Endothelial cell of umbilical vein (primary cell): ENCODE measurements around the gene TRAF3IP1. TPM values are rescaled to one million over a fixed set of nuclear protein-coding genes. Genes with fewer than 3 reads are reported as not detected.

ENCODE experiments used
- BruUV-seq: library from RNA; stranded (reverse); fragments of 400-500 nt; replicated peaks from 2 replicates; lab custom pipeline; 2021; lab: Mats Ljungman, UMichigan
- CTCF ChIA-PET: fragments of 300-600, 350-600 bp; sonication (Branson Sonifier 250); formaldehyde crosslinking; loops from one replicate; lab custom pipeline; 2021; ENCODE audit warnings: antibody characterized with exemption, inconsistent platforms; lab: Charles Lee
- POLR2A ChIA-PET: fragments of 300-600, 350-600 bp; sonication (Branson Sonifier 250); formaldehyde crosslinking; loops from one replicate; lab custom pipeline; 2021; ENCODE audit warnings: antibody characterized with exemption, inconsistent platforms; lab: Charles Lee
- DNase-seq: peaks from one replicate; pipeline ENCODE4 v3.0.0-alpha.2; 2011; ENCODE audit warnings: low read depth, low spot score
- FAIRE-seq: peaks from 2 replicates; lab custom pipeline; 2011; peaks lifted over from hg19 to GRCh38; lab: Jason Lieb, UNC
- H2AFZ ChIP-seq: 2 replicates; pipeline ENCODE4 v1.6.0; 2012; ENCODE audit warnings: low read depth, low read length, control low read depth, inconsistent platforms
- H3K27ac ChIP-seq: 2 replicates; pipeline ENCODE4 v1.5.1; 2011; ENCODE audit warnings: low read depth, mild to moderate bottlenecking, control low read depth, low read length, moderate library complexity; ENCODE audit not compliant: insufficient read depth
- H3K27me3 ChIP-seq, 2 experiments: 2 replicates each; pipeline versions ENCODE4 v1.6.0 to v1.6.1; 2011; ENCODE audit warnings: low read length in 2 of 2, mixed read lengths in 1 of 2; ENCODE audit not compliant: control insufficient read depth in 2 of 2, insufficient read depth in 2 of 2
- H3K36me3 ChIP-seq, 2 experiments: 2 replicates in 1 of 2; 3 replicates in 1 of 2; pipeline ENCODE4 v1.5.1; 2011; ENCODE audit warnings: low read length in 2 of 2, mild to moderate bottlenecking in 1 of 2, moderate library complexity in 1 of 2; ENCODE audit not compliant: control insufficient read depth in 2 of 2, insufficient read depth in 2 of 2; ENCODE audit errors: extremely low read depth in 1 of 2
- H3K4me1 ChIP-seq: 3 replicates; pipeline ENCODE4 v1.5.1; 2011; ENCODE audit warnings: mild to moderate bottlenecking, low read length; ENCODE audit not compliant: control insufficient read depth, insufficient read depth; ENCODE audit errors: extremely low read depth
- H3K4me2 ChIP-seq: 2 replicates; pipeline ENCODE4 v1.6.1; 2011; ENCODE audit warnings: low read length, control low read depth, mixed read lengths; ENCODE audit not compliant: insufficient read depth
- H3K4me3 ChIP-seq, 3 experiments: fragments of 200-600 bp in 1 of 3; sonication (generic), shearing (Covaris generic) in 1 of 3; replicated peaks in 1 of 3; 2 replicates each; pipeline ENCODE4 v1.5.1; 2011 to 2016; ENCODE audit warnings: control low read depth in 3 of 3, low read length in 3 of 3, mild to moderate bottlenecking in 2 of 3, inconsistent platforms in 1 of 3, low read depth in 1 of 3, moderate library complexity in 1 of 3; ENCODE audit not compliant: insufficient read depth in 1 of 3
- H3K79me2 ChIP-seq: 2 replicates; pipeline ENCODE4 v1.6.0; 2012; ENCODE audit warnings: low read length, inconsistent platforms; ENCODE audit not compliant: control insufficient read depth, insufficient read depth
- H3K9ac ChIP-seq: replicated peaks from 2 replicates; pipeline ENCODE3; 2011; ENCODE audit warnings: low read length, control low read depth; ENCODE audit not compliant: insufficient read depth; ENCODE audit errors: extremely low read depth
- H3K9me1 ChIP-seq: replicated peaks from 3 replicates; pipeline ENCODE4 v1.6.0; 2011; ENCODE audit warnings: mild to moderate bottlenecking, low read length; ENCODE audit not compliant: control insufficient read depth, insufficient read depth; ENCODE audit errors: extremely low read depth
- H3K9me3 ChIP-seq: replicated peaks from 2 replicates; pipeline ENCODE4 v1.5.1; 2012; ENCODE audit warnings: low read length, inconsistent platforms; ENCODE audit not compliant: control insufficient read depth, insufficient read depth
- H4K20me1 ChIP-seq: replicated peaks from 2 replicates; pipeline ENCODE3; 2011; ENCODE audit warnings: mild to moderate bottlenecking, low read length; ENCODE audit not compliant: control insufficient read depth, insufficient read depth; ENCODE audit errors: extremely low read depth
- EZH2 ChIP-seq: IDR thresholded peaks from 2 replicates; pipeline ENCODE4 v1.6.1; 2012; ENCODE audit warnings: borderline replicate concordance, low read depth, mild to moderate bottlenecking, moderate library complexity, low read length, inconsistent platforms; ENCODE audit not compliant: severe bottlenecking
- FOS ChIP-seq: IDR thresholded peaks from 2 replicates; pipeline ENCODE4 v1.6.1; 2011; ENCODE audit warnings: mild to moderate bottlenecking, low read length, moderate library complexity, borderline replicate concordance; ENCODE audit not compliant: insufficient read depth
- GATA2 ChIP-seq: IDR thresholded peaks from 2 replicates; pipeline ENCODE4 v1.7.0; 2011; ENCODE audit warnings: low read depth, mild to moderate bottlenecking, moderate library complexity, mixed read lengths, low read length; ENCODE audit not compliant: insufficient read length, insufficient read depth
- JUN ChIP-seq: IDR thresholded peaks from 2 replicates; pipeline ENCODE4 v1.6.1; 2011; ENCODE audit warnings: borderline replicate concordance, low read depth; ENCODE audit not compliant: insufficient read length, insufficient read depth
- MYC ChIP-seq: IDR thresholded peaks from one replicate; pipeline ENCODE4 v1.6.1; 2011; ENCODE audit warnings: mild to moderate bottlenecking, low read depth, low read length
- POLR2A ChIP-seq: IDR thresholded peaks from 2 replicates; pipeline ENCODE4 v1.6.1; 2012; ENCODE audit warnings: low read depth, mild to moderate bottlenecking, control low read depth, low read length
- POLR2AphosphoS5 ChIP-seq: IDR thresholded peaks from 2 replicates; pipeline ENCODE4 v1.6.1; 2012; ENCODE audit warnings: low read depth, mild to moderate bottlenecking, control low read depth, low read length, moderate library complexity; ENCODE audit not compliant: insufficient read depth
- dilution Hi-C: fragments of 300-500 bp; cut with MboI; formaldehyde crosslinking; loops from one replicate; pipeline ENCODE4 v1.15.0; 2019; ENCODE audit warnings: low sequenced_read_pairs; ENCODE audit not compliant: extremely low pct_ligation_motif_present
- intact Hi-C: fragments of 100-400 bp; cut with micrococcal nuclease; formaldehyde crosslinking; loops from one replicate; pipeline ENCODE4 v1.10.0; 2022
- polyA plus RNA-seq, 4 experiments: library from polyadenylated mRNA; depleted of rRNA in 3 of 4; stranded (reverse) in 3 of 4; unstranded in 1 of 4; fragments of >200 nt; gene quantifications; 2 replicates each; pipeline versions ENCODE4 v1.2.1 to v1.2.3, GENCODE V29; 2011 to 2012; ENCODE audit warnings: missing spikeins in 1 of 4
- total RNA-seq: library from RNA; stranded (reverse); gene quantifications from 2 replicates; pipeline ENCODE4 v1.2.3, GENCODE V29; 2021
- TF ChIP-seq, protein P1 (sequence below): IDR thresholded peaks from 2 replicates; pipeline ENCODE4 v1.6.1; 2011; ENCODE audit not compliant: insufficient read depth, insufficient read length
- TF ChIP-seq, protein P2 (sequence below), 2 donors: IDR thresholded peaks; 1 replicate in 1 of 2; 2 replicates in 1 of 2; pipeline ENCODE4 v1.5.1; 2011; ENCODE audit warnings: low read length in 2 of 2, mild to moderate bottlenecking in 2 of 2, moderate library complexity in 2 of 2, control low read depth in 1 of 2, inconsistent platforms in 1 of 2, low read depth in 1 of 2; ENCODE audit not compliant: insufficient read depth in 1 of 2; ENCODE audit errors: extremely low read depth in 1 of 2

Gene TRAF3IP1
- total and polyA plus RNA-seq, 2 donors (not counting 3 experiments of a cell fraction or from before 2014, with no cell fraction given) = 3.4 to 15.9 TPM

DNA sequence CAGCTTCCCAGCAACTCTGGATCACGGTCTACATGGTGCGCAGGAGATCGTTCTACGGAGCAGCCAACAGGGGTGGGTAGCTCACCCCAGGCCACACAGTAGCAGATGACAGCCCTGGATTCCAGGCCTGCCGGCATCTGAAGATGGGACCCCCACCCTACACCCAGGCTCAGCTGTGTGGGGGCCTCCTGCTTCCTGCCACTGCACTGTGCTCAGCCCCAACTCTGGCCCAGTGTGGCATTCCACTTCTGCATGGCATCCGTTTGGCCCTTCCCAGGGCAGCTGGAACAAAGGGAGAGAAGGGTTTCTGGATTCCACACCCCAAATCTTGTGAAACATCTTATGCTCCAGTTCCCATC is 41.0 kb upstream of the TRAF3IP1 start:
- dilution Hi-C loops (no loop called here), intact Hi-C loops (no loop called here)
- no peaks in the 10 kb centered on the region for H3K27me3 ChIP-seq

More for the DNA sequence above, 41.0 kb upstream of the TRAF3IP1 start:
- Histone ChIP-seq H3K9me3 (no peaks in the 10 kb centered on the region), H3K9me1 (no peaks in the 10 kb centered on the region), H3K27ac (no peak overlapping the region), H3K4me3 (no peak overlapping the region), H3K9ac (no peak overlapping the region), H3K36me3 (peaks cover 0 to 2% of the 10 kb centered on the region in 2 experiments), H4K20me1 (no peaks in the 10 kb centered on the region), H2AFZ (no peak overlapping the region), H3K4me1 (no peaks in the 10 kb centered on the region), H3K79me2 (no peaks in the 10 kb centered on the region), H3K4me2 (no peak overlapping the region)
- BruUV-seq = no TSS peak
- CTCF ChIA-PET = interaction anchor here (2.6 kb wide), 1 partner anchor 16 kb away, joined by 9 read pairs; no protein-coding TSS in a partner anchor
- POLR2A ChIA-PET = no interaction called here
- FAIRE-seq (no peak), DNase-seq (no peak)
- TF ChIP-seq, protein P1, sequence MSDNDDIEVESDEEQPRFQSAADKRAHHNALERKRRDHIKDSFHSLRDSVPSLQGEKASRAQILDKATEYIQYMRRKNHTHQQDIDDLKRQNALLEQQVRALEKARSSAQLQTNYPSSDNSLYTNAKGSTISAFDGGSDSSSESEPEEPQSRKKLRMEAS = no peak
- TF ChIP-seq EZH2 (no peak), FOS (no peak), MYC (no peak), GATA2 (no peak), POLR2A (no peak), POLR2AphosphoS5 (no peak), JUN (no peak)
- TF ChIP-seq, protein P2, sequence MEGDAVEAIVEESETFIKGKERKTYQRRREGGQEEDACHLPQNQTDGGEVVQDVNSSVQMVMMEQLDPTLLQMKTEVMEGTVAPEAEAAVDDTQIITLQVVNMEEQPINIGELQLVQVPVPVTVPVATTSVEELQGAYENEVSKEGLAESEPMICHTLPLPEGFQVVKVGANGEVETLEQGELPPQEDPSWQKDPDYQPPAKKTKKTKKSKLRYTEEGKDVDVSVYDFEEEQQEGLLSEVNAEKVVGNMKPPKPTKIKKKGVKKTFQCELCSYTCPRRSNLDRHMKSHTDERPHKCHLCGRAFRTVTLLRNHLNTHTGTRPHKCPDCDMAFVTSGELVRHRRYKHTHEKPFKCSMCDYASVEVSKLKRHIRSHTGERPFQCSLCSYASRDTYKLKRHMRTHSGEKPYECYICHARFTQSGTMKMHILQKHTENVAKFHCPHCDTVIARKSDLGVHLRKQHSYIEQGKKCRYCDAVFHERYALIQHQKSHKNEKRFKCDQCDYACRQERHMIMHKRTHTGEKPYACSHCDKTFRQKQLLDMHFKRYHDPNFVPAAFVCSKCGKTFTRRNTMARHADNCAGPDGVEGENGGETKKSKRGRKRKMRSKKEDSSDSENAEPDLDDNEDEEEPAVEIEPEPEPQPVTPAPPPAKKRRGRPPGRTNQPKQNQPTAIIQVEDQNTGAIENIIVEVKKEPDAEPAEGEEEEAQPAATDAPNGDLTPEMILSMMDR (IDR thresholded peaks at IDR 0.05; ENCODE audit: extremely low read depth in 1 of 2, insufficient read depth in 1 of 2, low read depth in 1 of 2, low read length in 2 of 2) = no peak
